ENCODE results near the gene KRT6B.

- no peak for TF ChIP-seq ZNF274 (IDR thresholded peaks at IDR 0.05; ENCODE audit: low read depth, low read length)
- TF ChIP-seq EZH2 (IDR thresholded peaks at IDR 0.05) = no peak
- no peak for TF ChIP-seq CTCF (IDR thresholded peaks at IDR 0.05 in 2 of 3, conservative IDR thresholded peaks at IDR 0.05 in 1 of 3; ENCODE audit: borderline replicate concordance in 1 of 3, insufficient read depth in 1 of 3, low read depth in 2 of 3, low read length in 2 of 3)
- TF ChIP-seq ATF3 (IDR thresholded peaks at IDR 0.05) = no peak
- TF ChIP-seq EZH2phosphoT487 (IDR thresholded peaks at IDR 0.05; ENCODE audit: borderline replicate concordance) = no peak
- TF ChIP-seq POLR2AphosphoS5 (IDR thresholded peaks at IDR 0.05; ENCODE audit: low read depth, low read length) = no peak
- TF ChIP-seq FOSL1 (IDR thresholded peaks at IDR 0.05; ENCODE audit: low read depth) = no peak
- no peak for TF ChIP-seq SIN3A (IDR thresholded peaks at IDR 0.05; ENCODE audit: low read depth)
- no peak for TF ChIP-seq CEBPB (IDR thresholded peaks at IDR 0.05; ENCODE audit: low read depth)
- no peak for TF ChIP-seq MAX (IDR thresholded peaks at IDR 0.05)
- TF ChIP-seq POLR2A (IDR thresholded peaks at IDR 0.05; ENCODE audit: borderline replicate concordance, extremely low read depth, insufficient read depth, insufficient read length) = no peak
- TF ChIP-seq REST (IDR thresholded peaks at IDR 0.05; ENCODE audit: low read depth) = no peak
- TF ChIP-seq CBX3 (IDR thresholded peaks at IDR 0.05; ENCODE audit: low read depth) = no peak
Observed at GRCh38 chr12:52438305-52439301, 13.3 kb downstream of the KRT6B start.
